ENCODE measurements around the gene CPHXL.

CPHXL gene

DNA sequence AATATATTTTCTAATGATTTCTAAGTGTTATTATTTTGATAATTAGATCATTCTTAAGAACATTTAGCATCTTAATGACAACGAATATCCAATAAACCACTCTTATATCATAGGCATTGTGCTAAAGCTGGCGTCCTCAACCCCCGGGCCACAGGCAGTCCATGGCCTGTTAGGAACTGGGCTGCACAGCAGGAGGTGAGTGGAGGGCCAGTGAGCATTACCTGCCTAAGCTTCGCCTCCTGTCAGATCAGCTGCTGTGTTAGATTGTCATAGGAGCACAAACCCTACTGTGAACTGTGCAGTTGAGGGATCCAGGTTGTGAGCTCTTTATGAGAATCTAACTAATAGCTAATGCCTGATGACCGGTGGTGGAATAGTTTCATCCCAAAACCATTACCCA lies 28.7 kb downstream of the CPHXL start:
- DNase-seq: no peak

- no peak for DNase-seq
These were observed 30.6 kb downstream of the CPHXL start for GRCh38 chr16:75695708-75696107.

DNA sequence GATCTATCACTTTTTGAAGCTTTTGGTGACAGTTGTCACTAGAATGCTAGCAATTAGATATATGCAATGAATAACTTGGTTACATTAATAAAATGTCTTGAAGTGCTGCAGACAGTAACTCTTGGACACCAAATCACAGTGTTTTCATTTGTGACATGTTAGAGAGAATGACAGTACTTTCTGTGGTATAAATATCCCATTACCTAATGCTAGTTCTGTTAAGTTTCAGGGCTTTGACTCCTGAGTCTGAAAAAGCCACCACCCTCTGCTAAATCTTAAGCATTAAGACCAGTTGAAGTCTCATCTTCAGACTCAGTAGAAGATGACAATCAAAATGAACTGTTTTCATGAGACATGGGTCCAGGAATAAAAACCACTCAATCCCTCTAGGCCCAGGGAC lies 38.9 kb downstream of the CPHXL start:
- DNase-seq: no peak

DNA sequence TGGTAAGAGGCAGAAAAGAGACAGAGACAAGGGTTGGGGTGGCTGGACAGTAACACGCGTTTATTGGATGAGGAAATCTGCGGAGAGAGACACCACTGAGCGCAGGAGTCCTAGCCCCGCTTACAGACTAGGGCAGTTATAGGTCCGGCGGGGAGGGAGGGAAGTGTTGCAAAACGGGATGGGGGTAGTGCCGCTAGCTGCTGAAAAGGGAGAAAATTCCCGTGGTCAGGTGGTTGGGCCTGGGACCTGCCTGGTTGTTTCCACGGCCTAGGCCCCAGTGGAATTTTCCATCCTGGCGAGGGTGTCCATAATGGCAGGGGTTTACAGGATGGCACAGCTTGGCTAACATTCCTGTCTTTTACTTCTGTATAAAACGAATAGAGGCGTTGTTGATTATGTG lies 44.0 kb downstream of the CPHXL start:
- no peak for DNase-seq

GRCh38 chr16:75679366-75679765 lies 46.9 kb downstream of the CPHXL start:
- DNase-seq: no peak

DNA sequence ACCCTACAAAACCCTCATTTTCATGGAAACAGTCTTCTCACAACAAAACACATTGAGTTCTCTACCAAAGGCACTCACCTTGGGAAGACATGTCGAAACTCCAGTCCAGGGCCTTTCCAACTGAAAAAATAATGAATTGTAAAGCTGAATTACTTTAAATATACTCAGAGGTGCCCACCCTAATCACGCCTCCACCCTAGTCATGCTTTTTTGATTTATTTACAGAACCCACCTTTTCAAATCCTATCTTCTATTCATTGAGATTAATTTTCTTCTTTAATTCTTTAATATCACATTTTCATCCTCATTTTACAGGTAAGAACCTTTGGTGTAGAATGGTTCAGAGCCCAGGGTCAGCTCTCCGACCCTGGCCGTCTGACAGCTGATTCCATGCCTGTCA lies 49.4 kb downstream of the CPHXL start, which contains the start of gene CPHXL2:
CPHXL2 (minus strand) TSS at position 101 of the 400 bp plus-strand sequence; CDS start at position 91, 10 bp downstream.
- no peak for DNase-seq

GRCh38 chr16:75667503-75667902 lies 58.8 kb downstream of the CPHXL start:
- DNase-seq: no peak
